Spleen (tissue), 7 donors: ENCODE results near the gene SSTR5.

Source experiments
- CTCF ChIP-seq, 11 experiments: fragments of 200-600 bp in 7 of 11; fragments of 450-650 bp in 4 of 11; sonication (generic) in 4 of 11; IDR thresholded peaks in 8 of 11; conservative IDR thresholded peaks in 3 of 11; 1 replicate in 7 of 11; 2 replicates in 4 of 11; pipeline versions ENCODE4 v1.4.0 to v1.8.0; 2016 to 2021; ENCODE audit warnings: antibody characterized with exemption in 11 of 11, inconsistent platforms in 4 of 11, mild to moderate bottlenecking in 1 of 11
- POLR2A ChIP-seq, 3 donors: fragments of 450-650 bp; IDR thresholded peaks; one replicate each; pipeline ENCODE4 v1.5.1; 2017; ENCODE audit warnings: antibody characterized with exemption in 3 of 3, mild to moderate bottlenecking in 1 of 3
- POLR2AphosphoS5 ChIP-seq, 3 donors: sonication (generic); formaldehyde crosslinking; IDR thresholded peaks; one replicate each; pipeline ENCODE4 v1.5.1; 2017; ENCODE audit warnings: antibody characterized with exemption in 3 of 3
- donor health status: DM: no; HTN: no; CAD: no; lungs with moderate emphysema.
- donor health status: DM: no; HTN: no; CAD: no.
- donor health status: DM: no; HTN: no; CAD: no.

- no peak for TF ChIP-seq CTCF (IDR thresholded peaks at IDR 0.05 in 8 of 11, conservative IDR thresholded peaks at IDR 0.05 in 3 of 11)
- no peak for TF ChIP-seq POLR2AphosphoS5 (IDR thresholded peaks at IDR 0.05)
- no peak for TF ChIP-seq POLR2A (IDR thresholded peaks at IDR 0.05)
Measured at GRCh38 chr16:1095450-1096168, 23.1 kb downstream of the SSTR5 start.
